ENCODE results near the gene CHODL.

Gene CHODL

GRCh38 chr21:18244671-18245463 lies at the start of gene CHODL:
Gene CHODL (plus strand): TSS chr21:18244833. CDS start chr21:18245224, 391 bp downstream.
- DNase-seq: no peak

- DNase-seq: no peak
Measured at GRCh38 chr21:18204931-18205330, 39.7 kb upstream of the CHODL start.

GRCh38 chr21:18218331-18218730 lies 26.3 kb upstream of the CHODL start:
- no peak for DNase-seq

GRCh38 chr21:18220498-18220897 lies 24.1 kb upstream of the CHODL start:
- DNase-seq: no peak

- DNase-seq: no peak
Measured at GRCh38 chr21:18222346-18222745, 22.3 kb upstream of the CHODL start.

- no peak for DNase-seq
Measured at GRCh38 chr21:18228060-18228739, 16.4 kb upstream of the CHODL start.

- DNase-seq: no peak
Measured at GRCh38 chr21:18235545-18235944, 9.1 kb upstream of the CHODL start.

- DNase-seq: no peak
Measured at GRCh38 chr21:18245464-18245967, 883 bp downstream of the CHODL start.

GRCh38 chr21:18248171-18248570 lies 3.5 kb downstream of the CHODL start:
- DNase-seq: no peak

GRCh38 chr21:18249672-18250071 lies 5.0 kb downstream of the CHODL start:
- DNase-seq: no peak

GRCh38 chr21:18251065-18251464 lies 6.4 kb downstream of the CHODL start:
- no peak for DNase-seq

- no peak for DNase-seq
Measured at GRCh38 chr21:18252256-18252655, 7.6 kb downstream of the CHODL start.

- no peak for DNase-seq
Measured at GRCh38 chr21:18252680-18253079, 8.0 kb downstream of the CHODL start.

GRCh38 chr21:18253221-18253620 lies 8.6 kb downstream of the CHODL start:
- DNase-seq: no peak

- DNase-seq: no peak
Measured at GRCh38 chr21:18253799-18254198, 9.2 kb downstream of the CHODL start.

GRCh38 chr21:18265944-18266343 lies 21.3 kb downstream of the CHODL start:
- no peak for DNase-seq

GRCh38 chr21:18267496-18267895 lies 22.9 kb downstream of the CHODL start:
- DNase-seq: no peak

- DNase-seq: no peak
Measured at GRCh38 chr21:18268906-18269305, 24.3 kb downstream of the CHODL start.

- no peak for DNase-seq
Measured at GRCh38 chr21:18269856-18270255, 25.2 kb downstream of the CHODL start.

GRCh38 chr21:18273400-18273799 lies 28.8 kb downstream of the CHODL start:
- no peak for DNase-seq

GRCh38 chr21:18274370-18274769 lies 29.7 kb downstream of the CHODL start:
- DNase-seq: no peak

- no peak for DNase-seq
Measured at GRCh38 chr21:18275781-18276180, 31.1 kb downstream of the CHODL start.

GRCh38 chr21:18285379-18285778 lies 40.7 kb downstream of the CHODL start:
- DNase-seq: no peak

- DNase-seq: no peak
Measured at GRCh38 chr21:18289876-18290275, 45.2 kb downstream of the CHODL start.

Measured in stimulated activated CD4-positive, alpha-beta T cell treated with anti-CD3 and anti-CD28 coated beads, Interleukin-4, amount 100 ng/mL, for 1 hour (primary cell).